Globus pallidus (tissue), 1 donor: ENCODE data around the gene CXCL5.
A peak's percentile ranks its signal among the peaks of the same experiment; 100 is the strongest.

ENCODE experiments used
- DNase-seq: peaks from one replicate; pipeline ENCODE4 v3.0.0-alpha.2; 2015; ENCODE audit warnings: low spot score

The CXCL5 gene

GRCh38 chr4:73998040-73999011 lies at the start of gene CXCL5:
Gene CXCL5 (minus strand): TSS chr4:73998677. CDS start chr4:73998581, 96 bp downstream.
- peak; percentile 8 for DNase-seq

DNA sequence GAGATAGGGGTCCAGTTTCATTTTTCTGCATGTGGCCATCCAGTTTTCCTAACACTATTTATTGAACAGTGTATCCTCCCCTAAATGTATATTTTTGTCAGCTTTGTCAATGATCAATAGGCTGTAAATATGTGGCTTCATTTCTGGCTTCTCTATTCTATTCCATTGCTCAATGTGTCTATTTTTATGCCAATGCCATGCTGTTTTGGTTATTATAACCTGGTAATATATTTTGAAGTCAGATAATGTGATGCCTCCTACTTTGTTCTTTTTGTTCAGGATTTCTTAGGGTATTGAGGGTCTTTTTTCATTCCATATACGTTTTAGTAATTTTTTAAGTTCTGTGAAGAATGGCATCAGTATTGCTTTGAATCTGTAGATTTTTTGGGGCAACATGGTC lies 48.7 kb upstream of the CXCL5 start:
- DNase-seq, result no peak

- no peak for DNase-seq
Observed at GRCh38 chr4:74045772-74046171, 47.3 kb upstream of the CXCL5 start.

GRCh38 chr4:74045247-74045646 lies 46.8 kb upstream of the CXCL5 start:
- DNase-seq, result no peak

DNA sequence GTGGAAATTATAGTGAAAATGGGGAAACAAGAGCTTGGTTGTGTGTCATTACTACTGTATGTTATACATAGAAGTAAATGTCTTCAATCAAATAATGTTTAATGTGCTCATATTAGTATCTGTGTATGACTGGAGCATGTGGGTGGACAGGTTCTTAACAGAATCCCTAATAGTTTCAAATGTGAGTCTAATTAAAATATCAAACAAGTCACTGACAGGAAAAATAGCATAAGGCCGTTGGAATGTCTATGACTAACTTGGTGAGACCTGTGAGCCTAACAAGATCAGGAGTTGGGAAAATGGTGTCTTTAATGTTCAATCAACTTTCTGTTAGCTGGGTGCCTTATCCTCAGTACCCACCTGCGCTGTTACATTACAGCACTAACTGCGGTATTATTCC lies 46.2 kb upstream of the CXCL5 start:
- no peak for DNase-seq

DNA sequence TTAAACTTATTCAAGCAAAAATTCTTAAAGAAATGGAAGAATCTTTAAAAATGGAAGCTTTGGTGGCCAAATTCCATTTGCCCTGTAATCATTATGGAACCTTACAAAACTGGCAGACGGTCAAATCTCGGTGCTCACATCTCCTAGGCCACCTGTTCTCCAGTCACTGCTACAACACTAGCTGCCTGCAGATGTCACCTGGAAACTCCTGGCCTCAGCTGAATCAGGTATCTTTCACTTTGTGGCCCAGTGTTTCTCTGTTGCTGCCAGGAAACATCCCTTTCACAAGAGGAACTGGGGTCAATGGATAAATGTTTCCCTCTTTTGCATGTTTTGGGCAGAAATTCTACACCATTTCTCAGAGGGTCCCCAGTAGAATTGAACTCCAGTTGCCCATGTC lies 44.2 kb upstream of the CXCL5 start:
- DNase-seq, result no peak

DNA sequence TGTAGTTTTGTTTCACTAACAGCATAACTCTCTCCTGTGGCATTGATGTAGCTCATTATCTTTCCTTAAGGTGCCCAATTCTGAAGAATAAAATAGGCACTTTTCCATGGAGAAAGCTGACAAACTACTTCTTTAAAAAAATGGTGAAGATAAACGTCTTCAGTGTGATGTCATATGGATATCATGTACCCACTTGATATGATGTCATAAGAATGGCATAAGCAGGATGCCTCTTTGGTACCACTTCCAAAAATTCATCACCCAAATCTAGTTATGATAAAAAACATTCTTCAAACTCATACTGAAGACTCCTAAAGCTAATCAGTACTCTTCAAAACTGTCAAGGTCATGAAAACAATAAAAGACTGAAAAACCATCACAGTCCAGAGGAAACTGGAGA lies 42.9 kb upstream of the CXCL5 start:
- DNase-seq, result no peak

DNA sequence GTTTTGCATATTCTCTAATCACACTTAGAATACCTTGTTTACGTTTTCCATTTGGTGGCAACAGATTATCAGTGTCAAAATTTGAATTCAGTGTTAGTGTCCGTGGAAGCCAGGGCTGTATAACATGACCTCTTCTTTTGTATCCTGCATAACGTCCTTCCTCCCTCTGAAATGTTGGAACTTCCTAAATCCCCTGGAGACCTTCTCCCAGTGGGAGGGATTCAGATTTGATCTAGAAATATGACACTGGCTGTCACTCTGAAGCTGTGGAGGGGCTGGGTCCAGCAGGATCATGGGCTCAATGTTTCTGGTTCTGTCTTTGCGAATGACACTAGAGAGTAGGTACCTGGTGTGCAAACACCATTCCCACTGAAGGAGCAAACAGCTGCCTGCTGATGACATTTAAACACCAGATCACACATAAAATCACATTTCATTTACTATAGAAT lies 40.9 kb upstream of the CXCL5 start:
- DNase-seq, result no peak

DNA sequence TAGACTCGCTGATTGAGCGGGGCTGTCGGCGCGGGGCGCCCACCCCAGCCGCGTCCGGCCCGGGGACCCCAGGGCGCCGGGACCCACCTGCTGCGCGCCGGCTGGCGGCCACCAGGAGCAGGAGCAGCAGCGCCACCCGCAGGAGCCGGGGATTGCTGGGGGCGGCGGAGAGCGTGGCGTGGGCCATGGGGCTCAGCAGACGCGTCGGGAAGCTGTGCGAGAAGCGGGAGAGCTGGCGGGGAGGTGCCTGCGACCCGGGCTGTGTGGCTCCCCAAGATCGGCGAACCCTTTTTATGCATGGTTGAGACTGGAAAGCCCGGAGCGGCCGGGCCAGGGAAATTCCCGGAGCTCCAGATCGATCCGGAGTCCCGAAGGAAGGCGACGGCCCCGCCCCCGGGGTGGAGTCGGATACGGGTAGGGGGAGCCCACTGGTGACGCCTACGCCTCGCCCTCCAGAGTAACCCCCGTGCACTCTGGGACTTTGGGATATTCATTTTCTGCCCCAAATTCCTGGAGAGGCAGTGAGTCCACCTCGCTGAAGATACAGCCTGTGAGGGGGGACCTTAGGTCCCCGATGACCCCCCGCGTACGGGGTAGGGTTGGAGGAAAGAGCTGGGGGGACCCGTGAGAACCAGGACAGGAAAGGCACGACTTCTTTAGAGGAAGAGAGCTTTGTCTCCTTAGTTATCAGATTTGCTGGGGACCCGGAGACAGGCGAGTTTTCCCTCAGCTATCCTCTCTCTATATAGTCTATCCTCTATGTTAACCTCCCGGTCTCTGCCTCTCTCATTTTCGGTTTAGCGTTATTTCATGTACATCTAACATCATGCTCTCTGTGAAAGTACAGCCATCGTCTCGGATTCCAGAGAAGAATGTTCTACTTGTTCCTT lies 40.2 kb upstream of the CXCL5 start, which contains the start of gene CXCL3:
Gene CXCL3 (minus strand): TSS at position 265 of the 890 bp plus-strand sequence. CDS start 78 bp downstream, at position 187.
- peak; percentile 16 for DNase-seq

- DNase-seq, result no peak
Observed at GRCh38 chr4:74038086-74038424, 39.6 kb upstream of the CXCL5 start.

GRCh38 chr4:74037076-74037955 lies 38.8 kb upstream of the CXCL5 start:
- DNase-seq, result no peak

GRCh38 chr4:74033739-74034138 lies 35.3 kb upstream of the CXCL5 start:
- no peak for DNase-seq

- no peak for DNase-seq
Observed at GRCh38 chr4:74032064-74032463, 33.6 kb upstream of the CXCL5 start.

GRCh38 chr4:74031576-74031975 lies 33.1 kb upstream of the CXCL5 start:
- no peak for DNase-seq

- no peak for DNase-seq
Observed at GRCh38 chr4:74030285-74030684, 31.8 kb upstream of the CXCL5 start.

- DNase-seq, result no peak
Observed at GRCh38 chr4:74028504-74028903, 30.0 kb upstream of the CXCL5 start.

DNA sequence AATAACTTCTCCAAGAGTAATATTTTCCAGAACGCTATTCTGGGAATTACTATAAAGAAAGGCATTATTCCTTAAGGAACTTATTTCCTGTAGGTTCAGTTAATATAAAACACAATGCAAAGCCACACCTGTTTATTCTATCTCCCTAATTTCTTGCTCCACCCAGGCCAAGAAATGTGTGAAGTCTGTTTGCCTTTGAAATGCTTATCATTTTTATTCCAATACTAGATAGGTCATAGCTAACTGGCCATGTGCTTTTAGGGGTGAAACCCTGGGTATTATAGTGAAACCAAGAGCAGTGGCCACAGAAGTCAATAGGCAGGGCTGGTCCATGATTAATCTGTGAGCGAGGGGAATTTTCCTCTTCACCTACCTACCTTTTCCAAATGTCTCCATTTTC lies 25.2 kb upstream of the CXCL5 start:
- no peak for DNase-seq

DNA sequence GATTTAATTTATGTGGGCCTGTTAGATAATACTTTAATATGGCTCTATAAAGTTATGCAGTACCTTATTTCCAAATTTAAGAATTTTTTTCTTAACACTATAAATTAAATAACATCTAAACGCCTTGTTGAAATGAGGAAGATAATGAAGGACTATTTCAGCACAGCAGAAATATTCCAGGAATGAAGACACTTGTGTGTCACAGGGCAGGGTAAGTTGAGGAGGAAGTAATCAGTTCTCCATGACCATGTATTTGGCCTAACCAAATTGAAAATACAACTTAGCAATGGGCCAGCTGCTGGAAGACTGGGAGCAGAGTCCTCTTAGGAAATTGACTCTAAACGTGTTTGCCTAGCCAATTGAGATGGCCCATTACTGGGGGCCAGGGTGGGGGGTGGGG lies 23.1 kb upstream of the CXCL5 start:
- DNase-seq, result no peak

DNA sequence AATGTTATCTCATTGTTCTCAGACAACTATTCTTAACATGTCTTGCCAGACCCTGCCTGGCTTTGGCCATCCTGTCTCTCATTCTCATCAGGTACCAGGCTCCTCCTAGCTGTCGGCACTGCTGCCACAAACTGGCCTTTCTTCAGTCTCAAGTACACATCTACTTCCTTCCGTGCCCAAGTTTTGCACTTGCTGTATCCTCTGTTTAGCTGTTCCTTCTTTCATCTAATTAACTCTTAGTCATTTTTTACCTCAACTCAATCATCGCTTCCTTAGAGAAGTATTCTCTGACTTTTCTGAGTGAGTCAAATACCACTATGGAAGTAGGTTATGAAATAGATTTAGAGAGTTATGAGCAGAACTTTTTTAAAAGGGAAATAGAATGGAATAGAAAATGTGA lies 20.3 kb upstream of the CXCL5 start:
- DNase-seq, result no peak

- DNase-seq, result no peak
Observed at GRCh38 chr4:74018116-74018515, 19.6 kb upstream of the CXCL5 start.

GRCh38 chr4:74016068-74016467 lies 17.6 kb upstream of the CXCL5 start:
- DNase-seq, result no peak
